Calu3 (cell line): Measurements from ENCODE around the gene RASA1. TPM values are rescaled to one million over a fixed set of nuclear protein-coding genes. Genes with fewer than 3 reads are reported as not detected.

Experiments used
- BruUV-seq: library from RNA; stranded (reverse); fragments of 400-500 nt; replicated peaks from 2 replicates; lab custom pipeline; 2021; lab: Mats Ljungman, UMichigan
- CTCF ChIA-PET: fragments of 300-600 bp; sonication (Branson Sonifier 250); formaldehyde crosslinking; loops from one replicate; lab custom pipeline; 2022; ENCODE audit warnings: antibody characterized with exemption; lab: Charles Lee
- DNase-seq: peaks from one replicate; pipeline ENCODE4 v3.0.0; 2022
- H3K27ac Mint-ChIP-seq: one replicate; pipeline ENCODE4 v1.8.0; 2022; ENCODE audit warnings: mixed read lengths; ENCODE audit not compliant: unreplicated experiment
- H3K27me3 Mint-ChIP-seq: one replicate; pipeline ENCODE4 v1.8.0; 2022; ENCODE audit warnings: mixed read lengths; ENCODE audit not compliant: unreplicated experiment
- H3K36me3 Mint-ChIP-seq: one replicate; pipeline ENCODE4 v1.8.0; 2022; ENCODE audit warnings: mild to moderate bottlenecking, moderate library complexity, mixed read lengths; ENCODE audit not compliant: insufficient read depth, unreplicated experiment
- H3K4me1 Mint-ChIP-seq: one replicate; pipeline ENCODE4 v1.8.0; 2022; ENCODE audit warnings: mild to moderate bottlenecking, low read depth, mixed read lengths; ENCODE audit not compliant: unreplicated experiment
- H3K4me3 Mint-ChIP-seq: one replicate; pipeline ENCODE4 v1.8.0; 2022; ENCODE audit warnings: mild to moderate bottlenecking, low read depth, moderate library complexity, mixed read lengths; ENCODE audit not compliant: unreplicated experiment
- H3K9me3 Mint-ChIP-seq: one replicate; pipeline ENCODE4 v1.8.0; 2022; ENCODE audit warnings: low read depth, mixed read lengths; ENCODE audit not compliant: unreplicated experiment
- CTCF ChIP-seq: fragments of 200-600 bp; IDR thresholded peaks from one replicate; pipeline ENCODE4 v1.8.0; 2022; ENCODE audit warnings: antibody characterized with exemption; ENCODE audit not compliant: unreplicated experiment
- intact Hi-C: fragments of 100-400 bp; cut with micrococcal nuclease; formaldehyde crosslinking; loops from one replicate; pipeline ENCODE4 v1.10.0; 2022; ENCODE audit not compliant: unreplicated experiment
- total RNA-seq: library from RNA; stranded (reverse); gene quantifications from 2 replicates; pipeline ENCODE4 v1.2.3, GENCODE V29; 2022

The RASA1 gene
- total RNA-seq, 1 experiment from 2014 or later = 193 TPM

GRCh38 chr5:87383216-87383615 is 115.5 kb downstream of the RASA1 start:
- TF ChIP-seq CTCF = no peak
- Mint-ChIP-seq H3K27me3 (no peaks in the 10 kb centered on the region), H3K27ac (peak overlapping the region; percentile 32), H3K36me3 (peaks cover 81% of the 10 kb centered on the region), H3K4me1 (peaks cover 10% of the 10 kb centered on the region), H3K4me3 (no peak overlapping the region), H3K9me3 (no peaks in the 10 kb centered on the region)
- BruUV-seq = no TSS peak
- no peak for DNase-seq
- CTCF ChIA-PET = interaction anchor here (0.9 kb wide), 1 partner anchor 260 kb away, joined by 3 read pairs; no protein-coding TSS in a partner anchor
- intact Hi-C loops = no loop called here

GRCh38 chr5:87385802-87386201 is 118.1 kb downstream of the RASA1 start:
- DNase-seq = no peak
- BruUV-seq = no TSS peak
- H3K9me3 Mint-ChIP-seq = no peaks in the 10 kb centered on the region
- H3K36me3 Mint-ChIP-seq = peaks cover 83% of the 10 kb centered on the region
- TF ChIP-seq CTCF = no peak
- intact Hi-C loops = no loop called here
- H3K27ac Mint-ChIP-seq = no peak overlapping the region
- H3K27me3 Mint-ChIP-seq = no peaks in the 10 kb centered on the region
- no peak overlapping the region for H3K4me3 Mint-ChIP-seq
- CTCF ChIA-PET = no interaction called here
- H3K4me1 Mint-ChIP-seq = peaks cover 17% of the 10 kb centered on the region

- intact Hi-C loops = no loop called here
- Mint-ChIP-seq H3K4me3 (no peak overlapping the region), H3K27me3 (no peaks in the 10 kb centered on the region), H3K4me1 (peaks cover 38% of the 10 kb centered on the region), H3K9me3 (no peaks in the 10 kb centered on the region), H3K36me3 (peaks cover 84% of the 10 kb centered on the region), H3K27ac (no peak overlapping the region)
- no TSS peak for BruUV-seq
- no peak for DNase-seq
- CTCF ChIA-PET = no interaction called here
- no peak for TF ChIP-seq CTCF
Measured at GRCh38 chr5:87388129-87388528, 120.4 kb downstream of the RASA1 start.

- intact Hi-C loops = no loop called here
- H3K4me3 Mint-ChIP-seq = no peak overlapping the region
- peaks cover 51% of the 10 kb centered on the region for H3K4me1 Mint-ChIP-seq
- H3K36me3 Mint-ChIP-seq = peaks cover 88% of the 10 kb centered on the region
- no peaks in the 10 kb centered on the region for H3K9me3 Mint-ChIP-seq
- H3K27me3 Mint-ChIP-seq = no peaks in the 10 kb centered on the region
- peak overlapping the region; percentile 45 for H3K27ac Mint-ChIP-seq
- DNase-seq = no peak
- CTCF ChIA-PET = interaction anchor here (0.9 kb wide), 1 partner anchor 22 kb away, joined by 3 read pairs; no protein-coding TSS in a partner anchor
- TF ChIP-seq CTCF = no peak
- no TSS peak for BruUV-seq
Measured at GRCh38 chr5:87389296-87390034, 121.8 kb downstream of the RASA1 start.
